GM12878 (cell line): ENCODE measurements around the gene ZNF836. TPM values are rescaled to one million over a fixed set of nuclear protein-coding genes. Genes with fewer than 3 reads are reported as not detected.
A peak's percentile ranks its signal among the peaks of the same experiment; 100 is the strongest.

Source experiments
- ATF7 ChIP-seq: fragments of 450-650 bp; IDR thresholded peaks from 2 replicates; pipeline ENCODE4 v1.6.1; 2016; ENCODE audit warnings: low read depth, mild to moderate bottlenecking
- CEBPB ChIP-seq, 2 experiments: fragments of 150-350 bp in 1 of 2; IDR thresholded peaks; 2 replicates each; pipeline ENCODE4 v1.6.1; 2012 to 2014; ENCODE audit warnings: low read depth in 2 of 2, low read length in 2 of 2, borderline replicate concordance in 1 of 2, inconsistent platforms in 1 of 2
- CREM ChIP-seq: IDR thresholded peaks from 2 replicates; pipeline ENCODE4 v1.6.1; 2014; ENCODE audit warnings: antibody characterized with exemption, low read depth
- ETV6 ChIP-seq, 2 experiments: fragments of 450-650 bp in 1 of 2; IDR thresholded peaks in 1 of 2; conservative IDR thresholded peaks in 1 of 2; 2 replicates each; pipeline ENCODE4 v1.6.1; 2014; ENCODE audit warnings: antibody characterized with exemption in 1 of 2, borderline replicate concordance in 1 of 2, low read depth in 1 of 2, mild to moderate bottlenecking in 1 of 2, moderate library complexity in 1 of 2
- FOXM1 ChIP-seq: IDR thresholded peaks from 2 replicates; pipeline ENCODE4 v1.6.1; 2012; ENCODE audit warnings: low read depth, mild to moderate bottlenecking, inconsistent platforms, low read length, moderate library complexity
- GABPA ChIP-seq: IDR thresholded peaks from 2 replicates; pipeline ENCODE4 v1.6.1; 2014; ENCODE audit warnings: antibody characterized with exemption, low read depth, mild to moderate bottlenecking, inconsistent platforms
- KLF5 ChIP-seq: fragments of 450-650 bp; IDR thresholded peaks from 2 replicates; pipeline ENCODE4 v1.6.1; 2014; ENCODE audit warnings: mild to moderate bottlenecking; ENCODE audit not compliant: partially characterized antibody
- NBN ChIP-seq: fragments of 450-650 bp; IDR thresholded peaks from 2 replicates; pipeline ENCODE4 v1.6.1; 2016
- NFYB ChIP-seq: IDR thresholded peaks from 2 replicates; pipeline ENCODE4 v1.6.1; 2011; ENCODE audit warnings: low read depth, mild to moderate bottlenecking, low read length, improper control_type of control experiment, moderate library complexity; ENCODE audit not compliant: insufficient read depth
- NR2F1 ChIP-seq: fragments of 450-650 bp; conservative IDR thresholded peaks from 2 replicates; pipeline ENCODE4 v1.6.1; 2017; ENCODE audit warnings: mild to moderate bottlenecking
- POLR2A ChIP-seq: IDR thresholded peaks from 2 replicates; pipeline ENCODE4 v1.6.1; 2011; ENCODE audit warnings: low read depth, mild to moderate bottlenecking, low read length
- POU2F2 ChIP-seq: IDR thresholded peaks from 3 replicates; pipeline ENCODE4 v1.6.1; 2011; ENCODE audit warnings: low read depth, mild to moderate bottlenecking, low read length, borderline replicate concordance
- RAD51 ChIP-seq: fragments of 450-650 bp; IDR thresholded peaks from 2 replicates; pipeline ENCODE4 v1.6.1; 2016; ENCODE audit warnings: moderate library complexity, mild to moderate bottlenecking, inconsistent platforms
- RELA ChIP-seq: fragments of 450-650 bp; IDR thresholded peaks from 2 replicates; pipeline ENCODE4 v1.8.0; 2014; ENCODE audit warnings: borderline replicate concordance; ENCODE audit not compliant: partially characterized antibody
- SMAD1 ChIP-seq: fragments of 450-650 bp; IDR thresholded peaks from 2 replicates; pipeline ENCODE4 v1.6.1; 2018; ENCODE audit warnings: mild to moderate bottlenecking, low read depth; ENCODE audit not compliant: partially characterized antibody
- TAF1 ChIP-seq: IDR thresholded peaks from 2 replicates; pipeline ENCODE4 v1.6.1; 2011; ENCODE audit warnings: mild to moderate bottlenecking, low read depth, low read length, borderline replicate concordance
- YY1 ChIP-seq: IDR thresholded peaks from 2 replicates; pipeline ENCODE4 v1.6.1; 2011; ENCODE audit warnings: low read depth, mild to moderate bottlenecking, low read length
- ZNF217 ChIP-seq: fragments of 450-650 bp; IDR thresholded peaks from 2 replicates; pipeline ENCODE4 v1.6.1; 2017; ENCODE audit warnings: antibody characterized with exemption, mild to moderate bottlenecking
- polyA plus RNA-seq, 11 experiments: library from polyadenylated mRNA; depleted of rRNA in 4 of 11; unstranded in 6 of 11; stranded (reverse) in 5 of 11; fragments of >200 nt; fragmentation: Nextera tagmentation in 4 of 11; fragmentation: Illumina TruSeq in 1 of 11; extraction: Ambion mirVana in 4 of 11; extraction: Trizol in 1 of 11; gene quantifications; 1 replicate in 1 of 11; 2 replicates in 10 of 11; pipeline versions ENCODE4 v1.2.1 to v1.2.3, GENCODE V29; 2011 to 2016; ENCODE audit warnings: inconsistent platforms in 2 of 11, missing spikeins in 2 of 11, low read depth in 1 of 11
- total RNA-seq, 4 experiments: library from RNA; depleted of rRNA in 3 of 4; stranded (reverse); fragments of >200 nt in 3 of 4; fragmentation: Illumina TruSeq in 1 of 4; extraction: Trizol in 1 of 4; gene quantifications; 2 replicates each; pipeline versions ENCODE4 v1.2.1 to v1.2.3, GENCODE V29; 2013 to 2021
- TF ChIP-seq, protein P1 (sequence below): fragments of 450-650 bp; IDR thresholded peaks from 2 replicates; pipeline ENCODE4 v1.6.1; 2017; ENCODE audit warnings: mild to moderate bottlenecking, low read depth, inconsistent platforms; ENCODE audit not compliant: poor library complexity, severe bottlenecking
- TF ChIP-seq, protein P2 (sequence below): fragments of 450-650 bp; IDR thresholded peaks from 2 replicates; pipeline ENCODE4 v1.6.1; 2017; ENCODE audit warnings: mild to moderate bottlenecking, moderate library complexity
- TF ChIP-seq, protein P3 (sequence below): fragments of 450-650 bp; formaldehyde crosslinking; IDR thresholded peaks from 2 replicates; pipeline ENCODE4 v1.4.0; 2022; ENCODE audit warnings: mild to moderate bottlenecking, moderate library complexity

The ZNF836 gene
- total and polyA plus RNA-seq, 10 of the 15 experiments (the other 5 are each of a cell fraction or from before 2014, with no cell fraction given): 4.5 to 9.2 (median 6.2) TPM

DNA sequence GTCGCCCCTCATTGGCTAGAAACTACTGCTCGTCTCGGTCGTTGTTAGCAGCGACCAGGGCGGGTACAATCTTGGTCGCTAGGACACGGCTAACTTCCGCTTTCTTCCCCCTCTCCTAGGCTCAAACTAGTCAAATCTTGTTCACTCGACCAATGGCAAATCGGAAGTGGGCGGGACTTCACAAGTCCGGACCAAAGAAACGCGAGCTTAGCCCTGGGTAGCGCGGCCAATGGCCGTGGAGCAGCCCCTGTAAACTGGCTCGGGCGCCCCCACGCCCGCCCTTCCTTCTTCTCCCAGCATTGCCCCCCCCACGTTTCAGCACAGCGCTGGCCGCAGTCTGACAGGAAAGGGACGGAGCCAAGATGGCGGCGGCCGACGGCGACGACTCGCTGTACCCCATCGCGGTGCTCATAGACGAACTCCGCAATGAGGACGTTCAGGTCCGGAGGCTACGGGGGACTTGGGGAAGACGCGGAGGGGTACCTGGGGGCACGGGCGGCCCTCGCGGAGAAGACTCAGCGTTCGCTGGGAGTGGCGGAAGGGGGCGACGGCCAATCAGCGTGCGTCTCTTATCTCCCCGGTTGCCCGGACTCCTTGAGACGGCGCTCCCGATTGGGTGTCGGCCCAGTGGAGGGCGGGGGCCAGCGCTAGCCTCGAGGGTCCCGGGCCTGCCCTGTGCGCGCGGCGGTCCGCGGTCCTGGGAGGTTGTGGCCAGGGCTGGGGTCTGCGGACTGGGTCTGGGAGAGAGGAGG lies 18.5 kb upstream of the ZNF836 start, which contains the start of gene PPP2R1A (continued):
- TF ChIP-seq CEBPB (IDR thresholded peaks at IDR 0.05; ENCODE audit: borderline replicate concordance in 1 of 2, low read depth in 2 of 2, low read length in 2 of 2) (no peak), CREM (peak; percentile 31; the same call in 1 of the 2 replicates), GABPA (peak; percentile 86), NFYB (peak; percentile 73), SMAD1 (peak; percentile 59), POLR2A (peak; percentile 97), KLF5 (peak; percentile 59), NR2F1 (peak; percentile 54; the same call in 1 of the 2 replicates), ETV6 (conservative IDR thresholded peaks at IDR 0.05 in 1 of 2, IDR thresholded peaks at IDR 0.05 in 1 of 2; ENCODE audit: borderline replicate concordance in 1 of 2, low read depth in 1 of 2) (no peak), TAF1 (peak; percentile 96), YY1 (peak; percentile 97), ZNF217 (no peak), FOXM1 (no peak), ATF7 (no peak), POU2F2 (peak; percentile 26; the same call in 1 of the 3 replicates), RELA (peak; percentile 62), NBN (peak; percentile 84), RAD51 (no peak)
- TF ChIP-seq, protein P1, sequence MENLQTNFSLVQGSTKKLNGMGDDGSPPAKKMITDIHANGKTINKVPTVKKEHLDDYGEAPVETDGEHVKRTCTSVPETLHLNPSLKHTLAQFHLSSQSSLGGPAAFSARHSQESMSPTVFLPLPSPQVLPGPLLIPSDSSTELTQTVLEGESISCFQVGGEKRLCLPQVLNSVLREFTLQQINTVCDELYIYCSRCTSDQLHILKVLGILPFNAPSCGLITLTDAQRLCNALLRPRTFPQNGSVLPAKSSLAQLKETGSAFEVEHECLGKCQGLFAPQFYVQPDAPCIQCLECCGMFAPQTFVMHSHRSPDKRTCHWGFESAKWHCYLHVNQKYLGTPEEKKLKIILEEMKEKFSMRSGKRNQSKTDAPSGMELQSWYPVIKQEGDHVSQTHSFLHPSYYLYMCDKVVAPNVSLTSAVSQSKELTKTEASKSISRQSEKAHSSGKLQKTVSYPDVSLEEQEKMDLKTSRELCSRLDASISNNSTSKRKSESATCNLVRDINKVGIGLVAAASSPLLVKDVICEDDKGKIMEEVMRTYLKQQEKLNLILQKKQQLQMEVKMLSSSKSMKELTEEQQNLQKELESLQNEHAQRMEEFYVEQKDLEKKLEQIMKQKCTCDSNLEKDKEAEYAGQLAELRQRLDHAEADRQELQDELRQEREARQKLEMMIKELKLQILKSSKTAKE: peak; percentile 16
- TF ChIP-seq, protein P2, sequence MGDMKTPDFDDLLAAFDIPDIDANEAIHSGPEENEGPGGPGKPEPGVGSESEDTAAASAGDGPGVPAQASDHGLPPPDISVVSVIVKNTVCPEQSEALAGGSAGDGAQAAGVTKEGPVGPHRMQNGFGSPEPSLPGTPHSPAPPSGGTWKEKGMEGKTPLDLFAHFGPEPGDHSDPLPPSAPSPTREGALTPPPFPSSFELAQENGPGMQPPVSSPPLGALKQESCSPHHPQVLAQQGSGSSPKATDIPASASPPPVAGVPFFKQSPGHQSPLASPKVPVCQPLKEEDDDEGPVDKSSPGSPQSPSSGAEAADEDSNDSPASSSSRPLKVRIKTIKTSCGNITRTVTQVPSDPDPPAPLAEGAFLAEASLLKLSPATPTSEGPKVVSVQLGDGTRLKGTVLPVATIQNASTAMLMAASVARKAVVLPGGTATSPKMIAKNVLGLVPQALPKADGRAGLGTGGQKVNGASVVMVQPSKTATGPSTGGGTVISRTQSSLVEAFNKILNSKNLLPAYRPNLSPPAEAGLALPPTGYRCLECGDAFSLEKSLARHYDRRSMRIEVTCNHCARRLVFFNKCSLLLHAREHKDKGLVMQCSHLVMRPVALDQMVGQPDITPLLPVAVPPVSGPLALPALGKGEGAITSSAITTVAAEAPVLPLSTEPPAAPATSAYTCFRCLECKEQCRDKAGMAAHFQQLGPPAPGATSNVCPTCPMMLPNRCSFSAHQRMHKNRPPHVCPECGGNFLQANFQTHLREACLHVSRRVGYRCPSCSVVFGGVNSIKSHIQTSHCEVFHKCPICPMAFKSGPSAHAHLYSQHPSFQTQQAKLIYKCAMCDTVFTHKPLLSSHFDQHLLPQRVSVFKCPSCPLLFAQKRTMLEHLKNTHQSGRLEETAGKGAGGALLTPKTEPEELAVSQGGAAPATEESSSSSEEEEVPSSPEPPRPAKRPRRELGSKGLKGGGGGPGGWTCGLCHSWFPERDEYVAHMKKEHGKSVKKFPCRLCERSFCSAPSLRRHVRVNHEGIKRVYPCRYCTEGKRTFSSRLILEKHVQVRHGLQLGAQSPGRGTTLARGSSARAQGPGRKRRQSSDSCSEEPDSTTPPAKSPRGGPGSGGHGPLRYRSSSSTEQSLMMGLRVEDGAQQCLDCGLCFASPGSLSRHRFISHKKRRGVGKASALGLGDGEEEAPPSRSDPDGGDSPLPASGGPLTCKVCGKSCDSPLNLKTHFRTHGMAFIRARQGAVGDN: no peak
- TF ChIP-seq, protein P3, sequence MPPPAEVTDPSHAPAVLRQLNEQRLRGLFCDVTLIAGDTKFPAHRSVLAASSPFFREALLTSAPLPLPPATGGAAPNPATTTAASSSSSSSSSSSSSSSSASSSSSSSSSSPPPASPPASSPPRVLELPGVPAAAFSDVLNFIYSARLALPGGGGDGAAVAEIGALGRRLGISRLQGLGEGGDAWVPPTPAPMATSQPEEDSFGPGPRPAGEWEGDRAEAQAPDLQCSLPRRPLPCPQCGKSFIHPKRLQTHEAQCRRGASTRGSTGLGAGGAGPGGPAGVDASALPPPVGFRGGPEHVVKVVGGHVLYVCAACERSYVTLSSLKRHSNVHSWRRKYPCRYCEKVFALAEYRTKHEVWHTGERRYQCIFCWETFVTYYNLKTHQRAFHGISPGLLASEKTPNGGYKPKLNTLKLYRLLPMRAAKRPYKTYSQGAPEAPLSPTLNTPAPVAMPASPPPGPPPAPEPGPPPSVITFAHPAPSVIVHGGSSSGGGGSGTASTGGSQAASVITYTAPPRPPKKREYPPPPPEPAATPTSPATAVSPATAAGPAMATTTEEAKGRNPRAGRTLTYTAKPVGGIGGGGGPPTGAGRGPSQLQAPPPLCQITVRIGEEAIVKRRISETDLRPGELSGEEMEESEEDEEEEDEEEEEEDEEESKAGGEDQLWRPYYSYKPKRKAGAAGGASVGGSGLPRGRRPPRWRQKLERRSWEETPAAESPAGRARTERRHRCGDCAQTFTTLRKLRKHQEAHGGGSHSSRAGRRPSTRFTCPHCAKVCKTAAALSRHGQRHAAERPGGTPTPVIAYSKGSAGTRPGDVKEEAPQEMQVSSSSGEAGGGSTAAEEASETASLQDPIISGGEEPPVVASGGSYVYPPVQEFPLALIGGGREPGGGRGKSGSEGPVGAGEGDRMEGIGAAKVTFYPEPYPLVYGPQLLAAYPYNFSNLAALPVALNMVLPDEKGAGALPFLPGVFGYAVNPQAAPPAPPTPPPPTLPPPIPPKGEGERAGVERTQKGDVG (CRISPR knock-in tag): no peak
